ENCODE measurements around the gene DAGLA. TPM values are rescaled to one million over a fixed set of nuclear protein-coding genes. Genes with fewer than 3 reads are reported as not detected.

The DAGLA gene
- total RNA-seq, 1 donor from 2014 or later: 1.1 TPM

DNA sequence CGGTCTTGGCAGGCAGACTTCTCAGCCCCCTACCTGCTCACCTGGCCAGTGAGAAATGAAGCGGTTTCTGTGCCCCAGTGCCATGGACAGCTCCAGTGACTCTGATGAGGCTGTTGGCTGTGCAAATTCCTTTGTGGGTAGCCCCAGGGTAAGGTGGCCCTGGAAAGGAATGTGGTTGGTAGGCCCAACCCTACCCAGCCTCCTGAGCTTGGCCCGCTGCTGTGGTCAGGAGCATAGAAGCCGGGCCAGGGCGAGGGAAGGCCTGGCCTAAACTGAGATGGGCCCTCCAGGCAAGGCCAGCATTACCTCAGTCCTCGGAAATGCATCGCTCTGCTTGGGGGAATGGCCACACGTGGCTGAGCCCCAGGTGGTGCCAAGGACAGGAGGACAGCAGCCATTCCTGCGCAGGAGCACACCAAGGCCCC is 16.9 kb downstream of the DAGLA start:
- H3K4me1 Mint-ChIP-seq: peaks cover 34% of the 10 kb centered on the region

DNA sequence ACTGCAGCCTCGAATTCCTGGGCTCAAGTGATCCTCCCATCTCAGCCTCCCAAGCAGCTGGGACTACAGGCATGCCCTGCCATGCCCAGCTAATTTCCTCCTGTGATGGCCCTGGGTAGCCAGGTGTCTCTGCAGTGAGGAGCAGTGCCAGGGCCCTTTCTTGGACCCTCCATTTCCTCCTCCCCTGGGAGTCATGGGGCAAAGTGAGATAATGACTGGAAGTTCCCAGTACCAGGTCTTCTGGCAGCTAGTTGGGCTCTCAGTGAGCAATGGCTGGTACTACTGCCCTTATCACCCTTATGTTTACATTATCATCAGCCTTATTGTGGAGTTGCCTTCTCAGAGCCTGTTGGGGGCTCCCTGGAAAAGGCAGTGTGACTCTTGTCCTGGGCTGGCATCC is 17.6 kb downstream of the DAGLA start:
- H3K27me3 Mint-ChIP-seq (ENCODE audit: insufficient read depth, low read depth): peaks cover 3% of the 10 kb centered on the region
- Histone ChIP-seq H3K36me3 (no peaks in the 10 kb centered on the region), H3K79me2 (ENCODE audit: low read depth) (no peaks in the 10 kb centered on the region), H2AFZ (replicated peaks) (no peak overlapping the region), H4K20me1 (ENCODE audit: low read depth) (peaks cover 8% of the 10 kb centered on the region), H3K4me2 (no peak overlapping the region), H3F3A (ENCODE audit: low read depth) (peaks cover 10% of the 10 kb centered on the region), H3K27ac (no peak overlapping the region), H3K27me3 (no peaks in the 10 kb centered on the region), H3K9ac (no peak overlapping the region), H3K4me1 (peaks cover 24% of the 10 kb centered on the region), H3K9me3 (ENCODE audit: low read depth) (no peaks in the 10 kb centered on the region), H3K4me3 (no peak overlapping the region)
- H3K4me1 Mint-ChIP-seq: peaks cover 34% of the 10 kb centered on the region
- H3K4me3 Mint-ChIP-seq: no peak overlapping the region
- H3K27ac Mint-ChIP-seq: no peak overlapping the region
- no peak for DNase-seq (ENCODE audit: low spot score)
- H3K9me3 Mint-ChIP-seq: no peaks in the 10 kb centered on the region
- TF ChIP-seq CTCF (IDR thresholded peaks at IDR 0.05): no peak
- TF ChIP-seq EZH2 (IDR thresholded peaks at IDR 0.05): no peak
- no peak for TF ChIP-seq EZH2phosphoT487 (IDR thresholded peaks at IDR 0.05)
- no peaks in the 10 kb centered on the region for H3K36me3 Mint-ChIP-seq

More for the DNA sequence above, 16.9 kb downstream of the DAGLA start:
- H2AFZ ChIP-seq (replicated peaks): no peak overlapping the region
- H3K9me3 ChIP-seq (ENCODE audit: low read depth): no peaks in the 10 kb centered on the region
- no peaks in the 10 kb centered on the region for H3K9me3 Mint-ChIP-seq
- no peaks in the 10 kb centered on the region for H3K36me3 Mint-ChIP-seq
- no peak overlapping the region for H3K4me2 ChIP-seq
- peaks cover 8% of the 10 kb centered on the region for H4K20me1 ChIP-seq (ENCODE audit: low read depth)
- peaks cover 10% of the 10 kb centered on the region for H3F3A ChIP-seq (ENCODE audit: low read depth)
- no peaks in the 10 kb centered on the region for H3K79me2 ChIP-seq (ENCODE audit: low read depth)
- H3K27me3 Mint-ChIP-seq (ENCODE audit: insufficient read depth, low read depth): peaks cover 2% of the 10 kb centered on the region
- H3K4me1 ChIP-seq: peaks cover 24% of the 10 kb centered on the region
- no peak overlapping the region for H3K27ac ChIP-seq
- H3K36me3 ChIP-seq: no peaks in the 10 kb centered on the region
- H3K9ac ChIP-seq: no peak overlapping the region
- no peaks in the 10 kb centered on the region for H3K27me3 ChIP-seq
- no peak for DNase-seq (ENCODE audit: low spot score)
- H3K4me3 ChIP-seq: no peak overlapping the region
- no peak overlapping the region for H3K4me3 Mint-ChIP-seq
- no peak overlapping the region for H3K27ac Mint-ChIP-seq
- TF ChIP-seq EZH2phosphoT487 (IDR thresholded peaks at IDR 0.05): no peak
- no peak for TF ChIP-seq CTCF (IDR thresholded peaks at IDR 0.05)
- no peak for TF ChIP-seq EZH2 (IDR thresholded peaks at IDR 0.05)

DNA sequence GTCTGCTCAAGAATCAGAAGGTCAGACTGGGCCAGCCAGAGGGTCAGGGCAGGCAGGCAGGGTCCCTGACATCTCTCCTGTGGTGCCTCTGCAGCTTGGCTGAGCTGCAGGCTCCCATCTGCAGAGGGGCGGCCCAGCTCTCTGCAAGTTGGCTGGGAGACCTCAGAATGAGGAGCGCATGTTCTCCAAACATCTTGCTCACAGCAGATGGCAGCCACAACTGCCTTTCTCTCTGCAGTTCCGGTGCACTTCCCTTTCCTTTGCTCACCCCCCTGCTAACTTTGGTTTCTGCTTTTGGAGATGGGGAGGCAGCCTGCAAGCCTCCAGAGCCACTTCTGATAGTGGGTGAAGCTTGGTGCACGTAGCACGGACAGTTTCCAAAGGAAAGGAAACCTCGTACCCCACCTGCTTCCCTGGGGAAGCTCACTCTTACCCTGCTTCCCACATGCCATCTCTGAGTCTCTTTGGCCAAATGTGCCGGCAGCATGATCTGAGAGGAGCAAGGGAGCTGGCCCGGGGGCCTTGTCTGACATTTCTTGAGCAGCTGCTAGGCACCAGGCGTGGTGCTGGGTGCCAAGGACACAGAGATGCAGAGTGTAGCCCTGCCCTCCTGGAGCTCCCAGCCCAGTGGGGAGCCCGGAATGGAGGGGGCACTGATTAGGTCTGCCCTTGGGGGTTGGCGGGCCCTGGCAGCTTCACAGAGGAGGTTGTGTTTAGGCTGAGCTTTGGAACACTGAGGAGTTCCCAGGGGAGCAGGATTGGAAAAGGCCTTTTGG is 18.2 kb downstream of the DAGLA start:
- TF ChIP-seq EZH2 (IDR thresholded peaks at IDR 0.05) (no peak), CTCF (IDR thresholded peaks at IDR 0.05) (no peak), EZH2phosphoT487 (IDR thresholded peaks at IDR 0.05) (no peak)
- Histone ChIP-seq H3K9ac (no peak overlapping the region), H3K4me1 (peaks cover 24% of the 10 kb centered on the region)

More for the DNA sequence above, 18.2 kb downstream of the DAGLA start:
- no peak for DNase-seq (ENCODE audit: low spot score)
- Mint-ChIP-seq H3K4me3 (no peak overlapping the region), H3K27ac (no peak overlapping the region), H3K9me3 (no peaks in the 10 kb centered on the region), H3K4me1 (peaks cover 34% of the 10 kb centered on the region), H3K27me3 (ENCODE audit: insufficient read depth, low read depth) (peaks cover 3% of the 10 kb centered on the region), H3K36me3 (no peaks in the 10 kb centered on the region)
- H3K4me2 ChIP-seq: no peak overlapping the region
- peaks cover 8% of the 10 kb centered on the region for H4K20me1 ChIP-seq (ENCODE audit: low read depth)
- no peaks in the 10 kb centered on the region for H3K79me2 ChIP-seq (ENCODE audit: low read depth)
- H3K36me3 ChIP-seq: no peaks in the 10 kb centered on the region
- no peaks in the 10 kb centered on the region for H3K27me3 ChIP-seq
- H3F3A ChIP-seq (ENCODE audit: low read depth): peaks cover 10% of the 10 kb centered on the region
- H3K27ac ChIP-seq: no peak overlapping the region
- no peaks in the 10 kb centered on the region for H3K9me3 ChIP-seq (ENCODE audit: low read depth)
- H2AFZ ChIP-seq (replicated peaks): no peak overlapping the region
- H3K4me3 ChIP-seq: no peak overlapping the region

Data from neural progenitor cell (in vitro differentiated cells).